MM.1S (cell line): ENCODE results near the gene FBXW2.
"Not testable (repeated sequence)": the region's sequence is repeated elsewhere in the genome, so short reads cannot be mapped to it uniquely, and the experiment has no call there.

Experiments
- EZH2 ChIP-seq: fragments of 300-600 bp; sonication (generic); optimal IDR thresholded peaks from 2 replicates; pipeline ENCODE3; 2017; ENCODE audit warnings: low read depth, mild to moderate bottlenecking, antibody characterized with exemption, low read length, mixed read lengths
- EZH2phosphoT487 ChIP-seq: fragments of 300-600 bp; sonication (generic); IDR thresholded peaks from 2 replicates; pipeline ENCODE4 v1.6.1; 2018; ENCODE audit warnings: antibody characterized with exemption, low read length
- TF ChIP-seq, protein P1 (sequence below): fragments of 300-600 bp; sonication (generic); IDR thresholded peaks from 2 replicates; pipeline ENCODE4 v1.5.1; 2016; ENCODE audit warnings: antibody characterized with exemption, low read length, mixed read lengths

DNA sequence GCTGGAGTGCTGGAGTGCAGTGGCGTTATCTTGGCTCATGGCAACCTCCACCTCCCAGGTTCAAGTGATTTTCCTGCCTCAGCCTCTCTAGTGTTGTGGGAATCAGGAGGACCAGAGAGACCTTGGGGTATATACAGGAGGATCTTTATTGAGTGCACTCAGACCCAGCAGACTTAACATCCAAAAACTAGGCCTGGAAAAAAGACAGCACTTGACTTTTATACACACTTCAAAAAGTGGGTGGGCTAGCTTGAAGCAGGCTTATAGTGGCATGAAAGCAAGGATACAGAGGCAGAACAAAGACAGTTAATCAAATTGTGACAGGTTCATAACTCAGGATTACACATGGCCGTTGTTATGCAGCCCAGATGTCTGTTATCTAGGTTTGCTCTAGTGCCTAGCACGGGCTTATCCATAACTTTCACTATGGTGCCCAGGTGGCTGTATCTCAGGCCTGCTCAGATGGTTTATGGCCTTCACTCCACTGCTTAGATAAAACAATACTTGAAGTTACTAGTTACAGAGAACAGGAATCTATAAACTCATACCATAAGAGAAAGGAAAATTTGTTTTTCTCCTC is 11.7 kb upstream of the FBXW2 start:
- TF ChIP-seq, protein P1, sequence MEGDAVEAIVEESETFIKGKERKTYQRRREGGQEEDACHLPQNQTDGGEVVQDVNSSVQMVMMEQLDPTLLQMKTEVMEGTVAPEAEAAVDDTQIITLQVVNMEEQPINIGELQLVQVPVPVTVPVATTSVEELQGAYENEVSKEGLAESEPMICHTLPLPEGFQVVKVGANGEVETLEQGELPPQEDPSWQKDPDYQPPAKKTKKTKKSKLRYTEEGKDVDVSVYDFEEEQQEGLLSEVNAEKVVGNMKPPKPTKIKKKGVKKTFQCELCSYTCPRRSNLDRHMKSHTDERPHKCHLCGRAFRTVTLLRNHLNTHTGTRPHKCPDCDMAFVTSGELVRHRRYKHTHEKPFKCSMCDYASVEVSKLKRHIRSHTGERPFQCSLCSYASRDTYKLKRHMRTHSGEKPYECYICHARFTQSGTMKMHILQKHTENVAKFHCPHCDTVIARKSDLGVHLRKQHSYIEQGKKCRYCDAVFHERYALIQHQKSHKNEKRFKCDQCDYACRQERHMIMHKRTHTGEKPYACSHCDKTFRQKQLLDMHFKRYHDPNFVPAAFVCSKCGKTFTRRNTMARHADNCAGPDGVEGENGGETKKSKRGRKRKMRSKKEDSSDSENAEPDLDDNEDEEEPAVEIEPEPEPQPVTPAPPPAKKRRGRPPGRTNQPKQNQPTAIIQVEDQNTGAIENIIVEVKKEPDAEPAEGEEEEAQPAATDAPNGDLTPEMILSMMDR = not testable (repeated sequence)
- TF ChIP-seq EZH2, EZH2phosphoT487: not testable (repeated sequence)
